GM12873 (cell line): Measurements from ENCODE around the gene RUNX3.
A peak's percentile ranks its signal among the peaks of the same experiment; 100 is the strongest.

Experiments
- TF ChIP-seq, protein P1 (sequence below): IDR thresholded peaks from 2 replicates; pipeline ENCODE4 v1.5.1; 2012; ENCODE audit warnings: low read depth, mild to moderate bottlenecking, moderate library complexity, low read length, control low read depth; ENCODE audit not compliant: insufficient read depth; ENCODE audit errors: missing control alignments

RUNX3 gene

DNA sequence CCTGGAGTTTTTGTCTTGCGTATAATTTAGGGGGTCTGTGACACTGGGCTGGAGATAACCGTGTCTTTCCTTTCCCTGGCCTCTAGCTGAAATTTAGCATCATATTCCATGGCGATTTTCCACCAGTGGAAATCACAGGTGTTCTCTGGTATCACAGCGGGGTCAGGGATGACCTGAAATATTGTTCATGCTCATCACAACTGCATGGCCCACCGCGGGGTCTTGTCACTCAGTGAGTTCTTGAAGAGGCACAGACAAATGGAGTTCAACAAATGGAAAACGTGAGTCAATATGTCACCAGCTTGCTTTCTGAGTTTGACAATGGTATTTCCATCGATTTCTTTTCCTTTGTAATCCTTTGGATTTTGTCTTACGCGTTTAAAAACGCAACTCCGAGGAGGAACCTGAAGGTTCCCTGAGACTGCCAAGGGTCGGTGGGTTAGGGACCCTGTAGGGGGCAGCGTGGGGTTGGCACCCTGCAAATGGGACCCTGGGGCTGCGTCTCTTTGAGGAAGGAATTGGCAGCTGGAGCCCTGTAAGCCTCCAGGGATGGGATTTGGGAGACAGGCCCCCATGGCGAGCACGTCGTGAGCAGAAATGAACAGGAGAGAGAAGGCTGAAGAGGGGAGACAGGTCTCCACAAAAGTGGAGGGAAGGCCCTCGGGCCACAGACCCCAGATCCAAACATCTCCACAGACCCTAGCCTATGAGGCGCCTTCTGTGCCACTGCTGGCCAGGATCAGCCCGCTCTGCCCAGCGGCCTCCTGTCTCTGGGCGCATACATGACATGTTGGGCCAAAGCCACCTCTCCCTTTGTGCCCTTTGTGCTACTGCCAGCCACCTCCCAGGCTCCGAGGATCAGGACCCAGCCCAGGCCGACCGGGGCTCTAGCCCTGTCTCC is 32.1 kb upstream of the RUNX3 start:
- TF ChIP-seq, protein P1, sequence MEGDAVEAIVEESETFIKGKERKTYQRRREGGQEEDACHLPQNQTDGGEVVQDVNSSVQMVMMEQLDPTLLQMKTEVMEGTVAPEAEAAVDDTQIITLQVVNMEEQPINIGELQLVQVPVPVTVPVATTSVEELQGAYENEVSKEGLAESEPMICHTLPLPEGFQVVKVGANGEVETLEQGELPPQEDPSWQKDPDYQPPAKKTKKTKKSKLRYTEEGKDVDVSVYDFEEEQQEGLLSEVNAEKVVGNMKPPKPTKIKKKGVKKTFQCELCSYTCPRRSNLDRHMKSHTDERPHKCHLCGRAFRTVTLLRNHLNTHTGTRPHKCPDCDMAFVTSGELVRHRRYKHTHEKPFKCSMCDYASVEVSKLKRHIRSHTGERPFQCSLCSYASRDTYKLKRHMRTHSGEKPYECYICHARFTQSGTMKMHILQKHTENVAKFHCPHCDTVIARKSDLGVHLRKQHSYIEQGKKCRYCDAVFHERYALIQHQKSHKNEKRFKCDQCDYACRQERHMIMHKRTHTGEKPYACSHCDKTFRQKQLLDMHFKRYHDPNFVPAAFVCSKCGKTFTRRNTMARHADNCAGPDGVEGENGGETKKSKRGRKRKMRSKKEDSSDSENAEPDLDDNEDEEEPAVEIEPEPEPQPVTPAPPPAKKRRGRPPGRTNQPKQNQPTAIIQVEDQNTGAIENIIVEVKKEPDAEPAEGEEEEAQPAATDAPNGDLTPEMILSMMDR, result no peak

DNA sequence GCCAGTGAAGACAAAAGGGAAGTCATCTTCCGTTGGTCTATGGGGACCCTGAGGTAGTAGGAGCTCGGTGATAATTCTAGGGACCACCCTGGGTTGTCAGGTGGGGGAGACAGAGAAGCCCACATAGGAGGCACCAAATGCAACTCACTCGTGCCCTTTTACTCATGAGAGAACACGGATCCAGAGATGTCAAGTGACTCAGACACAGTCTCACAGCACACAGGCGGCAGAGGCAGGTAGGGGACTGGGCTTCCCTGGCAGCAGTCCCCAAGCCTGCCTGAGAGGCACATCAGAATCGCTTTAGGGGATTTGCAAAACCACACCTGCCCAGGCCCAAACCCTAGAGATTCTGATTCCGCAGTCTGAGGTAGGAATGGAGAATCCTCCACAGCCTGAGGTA is 31.3 kb upstream of the RUNX3 start:
- TF ChIP-seq, protein P1, result no peak

- TF ChIP-seq, protein P1, result peak; percentile 26
Measured at GRCh38 chr1:24960071-24960801, 30.2 kb upstream of the RUNX3 start.

DNA sequence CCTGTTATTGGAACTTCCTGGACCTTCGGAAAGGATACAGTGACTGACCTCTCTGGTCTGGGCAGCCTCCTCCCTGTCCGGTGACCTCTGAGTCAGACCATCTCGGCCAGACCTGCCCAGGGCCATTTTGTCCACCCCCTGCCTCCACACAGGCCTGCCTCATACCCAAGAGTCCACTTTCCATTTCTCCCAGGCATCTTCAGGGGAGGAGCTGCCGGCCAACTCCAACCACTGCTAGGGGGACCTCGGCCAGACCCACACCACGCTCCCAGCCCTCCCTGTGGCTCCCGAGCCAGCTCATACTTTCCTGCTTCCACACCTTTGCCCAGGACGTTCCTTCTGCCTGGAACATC is 29.5 kb upstream of the RUNX3 start:
- TF ChIP-seq, protein P1, result no peak

GRCh38 chr1:24958766-24959622 is 28.9 kb upstream of the RUNX3 start:
- TF ChIP-seq, protein P1, result no peak

GRCh38 chr1:24957808-24958752 is 28.0 kb upstream of the RUNX3 start:
- TF ChIP-seq, protein P1, result no peak
